ENCODE data around the gene SIK3.

Gene SIK3

DNA sequence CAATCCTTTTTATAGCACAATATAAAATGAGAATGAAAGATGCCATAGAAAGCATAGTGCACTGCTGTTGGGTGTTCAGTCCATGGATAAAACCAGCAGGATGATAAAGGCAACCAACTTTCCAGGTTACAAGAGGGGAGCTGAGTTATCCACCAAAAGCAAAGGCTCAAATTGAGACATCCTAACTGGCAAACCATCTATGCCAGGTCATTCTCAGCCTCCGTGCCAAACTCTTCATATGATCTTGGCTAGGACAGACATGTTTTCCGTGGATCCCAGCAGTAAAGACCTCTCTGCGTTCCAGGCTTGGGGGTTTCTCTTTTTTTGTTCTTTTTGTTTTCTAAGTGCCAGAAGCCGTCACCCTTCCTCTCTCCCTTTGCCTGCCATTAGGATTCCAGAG lies 253.5 kb downstream of the SIK3 start:
- TF ChIP-seq, protein P1, sequence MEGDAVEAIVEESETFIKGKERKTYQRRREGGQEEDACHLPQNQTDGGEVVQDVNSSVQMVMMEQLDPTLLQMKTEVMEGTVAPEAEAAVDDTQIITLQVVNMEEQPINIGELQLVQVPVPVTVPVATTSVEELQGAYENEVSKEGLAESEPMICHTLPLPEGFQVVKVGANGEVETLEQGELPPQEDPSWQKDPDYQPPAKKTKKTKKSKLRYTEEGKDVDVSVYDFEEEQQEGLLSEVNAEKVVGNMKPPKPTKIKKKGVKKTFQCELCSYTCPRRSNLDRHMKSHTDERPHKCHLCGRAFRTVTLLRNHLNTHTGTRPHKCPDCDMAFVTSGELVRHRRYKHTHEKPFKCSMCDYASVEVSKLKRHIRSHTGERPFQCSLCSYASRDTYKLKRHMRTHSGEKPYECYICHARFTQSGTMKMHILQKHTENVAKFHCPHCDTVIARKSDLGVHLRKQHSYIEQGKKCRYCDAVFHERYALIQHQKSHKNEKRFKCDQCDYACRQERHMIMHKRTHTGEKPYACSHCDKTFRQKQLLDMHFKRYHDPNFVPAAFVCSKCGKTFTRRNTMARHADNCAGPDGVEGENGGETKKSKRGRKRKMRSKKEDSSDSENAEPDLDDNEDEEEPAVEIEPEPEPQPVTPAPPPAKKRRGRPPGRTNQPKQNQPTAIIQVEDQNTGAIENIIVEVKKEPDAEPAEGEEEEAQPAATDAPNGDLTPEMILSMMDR (conservative IDR thresholded peaks at IDR 0.05; ENCODE audit: low read depth, low read length), result no peak
- H3K4me3 ChIP-seq (ENCODE audit: low read depth, low read length), result no peak overlapping the region
- no peak for DNase-seq (ENCODE audit: low read depth)

DNA sequence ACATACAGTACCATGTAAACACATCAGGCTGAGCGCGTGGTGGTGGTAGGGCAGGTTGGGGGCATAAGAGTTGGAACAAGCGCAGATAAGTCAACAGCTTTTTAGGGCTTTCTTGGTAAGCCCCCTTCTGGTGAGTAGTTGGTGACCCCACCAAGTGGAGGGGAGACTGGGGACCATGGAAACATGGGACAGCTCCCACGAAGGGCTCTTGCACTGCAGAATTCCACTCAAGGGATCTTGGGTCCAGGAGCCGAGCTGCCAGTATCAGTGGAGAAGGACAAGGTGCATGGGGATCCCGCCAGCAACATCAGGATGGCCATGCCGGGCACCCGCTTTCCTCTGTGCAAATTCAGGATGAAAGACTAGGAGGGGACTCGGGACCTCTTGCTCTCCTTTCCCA lies 254.6 kb downstream of the SIK3 start:
- no peak overlapping the region for H3K4me3 ChIP-seq (ENCODE audit: low read depth, low read length)
- DNase-seq (ENCODE audit: low read depth), result no peak
- TF ChIP-seq, protein P1 (conservative IDR thresholded peaks at IDR 0.05; ENCODE audit: low read depth, low read length), result no peak

DNA sequence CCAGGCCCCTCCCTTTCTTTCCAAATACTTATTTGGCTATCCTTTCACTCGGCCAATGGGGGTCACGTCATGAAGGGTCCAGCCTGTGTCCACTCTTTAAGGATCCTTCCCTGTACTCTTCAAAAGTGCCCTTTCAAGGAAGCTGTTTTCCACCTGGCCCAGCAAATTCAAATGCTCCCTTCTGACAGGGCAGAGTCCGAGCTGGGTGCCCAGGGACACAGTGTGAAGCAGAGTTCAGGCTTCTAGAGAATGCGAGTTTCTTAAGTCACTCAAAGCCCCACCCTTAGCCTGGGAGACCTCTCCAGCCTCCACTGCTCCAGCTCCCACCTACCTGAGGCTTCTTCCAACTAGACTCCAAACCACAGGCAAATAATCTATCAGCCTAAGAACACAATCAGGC lies 255.3 kb downstream of the SIK3 start:
- TF ChIP-seq, protein P1 (conservative IDR thresholded peaks at IDR 0.05; ENCODE audit: low read depth, low read length), result no peak
- no peak overlapping the region for H3K4me3 ChIP-seq (ENCODE audit: low read depth, low read length)
- DNase-seq (ENCODE audit: low read depth), result no peak

DNA sequence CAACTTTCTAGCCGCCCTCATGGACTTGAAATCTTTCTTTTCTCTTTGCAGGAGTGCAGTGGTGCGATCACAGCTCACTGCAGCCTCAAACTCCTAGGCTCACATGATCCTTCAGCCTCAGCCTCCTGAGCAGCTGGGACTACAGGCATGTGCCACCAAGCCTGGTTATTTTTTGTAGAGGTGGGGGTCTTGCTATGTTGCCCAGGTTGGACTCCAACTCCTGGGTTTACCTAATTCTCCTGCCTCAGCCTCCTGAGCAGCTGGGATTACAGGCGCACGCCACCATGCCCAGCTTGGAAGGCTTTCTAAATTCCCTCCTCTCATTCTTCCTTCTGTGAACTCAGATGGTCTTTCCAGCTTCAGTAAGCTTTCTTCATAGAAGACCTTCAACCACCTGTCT lies 256.1 kb downstream of the SIK3 start:
- no peak for DNase-seq (ENCODE audit: low read depth)
- TF ChIP-seq, protein P1 (conservative IDR thresholded peaks at IDR 0.05; ENCODE audit: low read depth, low read length), result no peak
- no peak overlapping the region for H3K4me3 ChIP-seq (ENCODE audit: low read depth, low read length)

DNA sequence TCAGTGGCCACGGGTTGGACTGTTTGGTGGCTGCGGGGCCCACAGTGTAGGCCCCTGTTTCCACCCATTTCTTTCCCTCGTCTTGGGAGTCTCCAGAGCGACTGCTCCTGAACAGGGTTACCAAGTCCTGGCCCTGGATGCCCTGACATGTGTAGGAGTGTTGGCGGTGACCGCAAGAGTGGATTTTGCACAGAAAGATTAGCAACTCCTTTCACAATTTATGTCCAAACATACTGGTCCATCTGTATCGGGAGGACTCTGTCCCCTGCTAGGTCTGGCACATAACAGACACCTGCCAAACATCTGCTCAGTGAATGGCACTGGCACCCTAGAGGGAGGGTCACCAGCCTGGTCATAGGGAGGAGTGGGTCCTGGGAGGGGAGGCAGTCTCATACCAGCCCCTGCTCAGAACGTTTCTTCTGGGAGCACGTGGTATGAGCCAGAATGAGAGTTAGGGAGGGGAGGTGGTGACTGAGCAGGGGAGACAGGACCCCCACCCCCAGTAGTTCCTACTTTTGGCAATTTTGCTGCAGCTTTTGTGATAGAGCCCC lies 257.4 kb downstream of the SIK3 start:
- TF ChIP-seq, protein P1 (conservative IDR thresholded peaks at IDR 0.05; ENCODE audit: low read depth, low read length), result no peak
- no peak for DNase-seq (ENCODE audit: low read depth)
- no peak overlapping the region for H3K4me3 ChIP-seq (ENCODE audit: low read depth, low read length)

DNA sequence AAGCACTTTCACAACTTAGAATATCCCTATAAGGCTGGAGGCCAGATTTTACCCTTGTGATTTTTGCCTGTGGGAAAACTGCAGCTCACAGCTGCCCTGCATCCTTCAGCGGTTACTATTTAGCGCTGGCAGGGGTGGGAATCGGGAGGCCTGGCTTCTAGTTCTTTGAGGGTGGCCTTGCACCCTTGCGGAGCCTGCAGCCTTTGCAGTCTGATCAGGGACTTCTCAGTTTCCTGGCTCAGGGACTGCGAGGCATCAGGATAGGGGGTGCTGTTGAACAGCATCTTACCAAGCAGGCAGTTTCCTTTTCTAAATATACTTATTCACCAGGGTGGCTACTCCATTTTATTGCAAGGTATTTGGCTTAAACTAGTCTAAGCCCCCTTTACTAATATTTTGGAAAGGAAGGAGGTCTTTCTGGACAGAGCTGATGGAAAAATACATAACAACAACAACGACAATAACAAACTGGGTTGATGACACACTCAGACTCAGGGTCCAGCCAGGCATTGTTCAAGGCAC lies 257.9 kb downstream of the SIK3 start:
- no peak overlapping the region for H3K4me3 ChIP-seq (ENCODE audit: low read depth, low read length)
- peak; percentile 54 for DNase-seq (ENCODE audit: low read depth)
- TF ChIP-seq, protein P1 (conservative IDR thresholded peaks at IDR 0.05; ENCODE audit: low read depth, low read length), result peak; percentile 58
